NCI-H2107 treated with DMSO at 0.1 percent for 48 hours (cell line): ENCODE results near the gene FAM135A.
"Not testable (repeated sequence)": the region's sequence is repeated elsewhere in the genome, so short reads cannot be mapped to it uniquely, and the experiment has no call there.

Source experiments
- DNase-seq: peaks from one replicate; lab custom pipeline; 2025; ENCODE audit not compliant: unreplicated experiment; lab: John Stamatoyannopoulos, UW

The FAM135A gene

GRCh38 chr6:70396163-70396562 lies 17.1 kb upstream of the FAM135A start:
- no peak for DNase-seq

GRCh38 chr6:70396796-70397729 lies 16.2 kb upstream of the FAM135A start:
- no peak for DNase-seq

GRCh38 chr6:70398783-70399728 lies 14.3 kb upstream of the FAM135A start:
- no peak for DNase-seq

GRCh38 chr6:70404658-70405057 lies 8.7 kb upstream of the FAM135A start:
- DNase-seq, result no peak

DNA sequence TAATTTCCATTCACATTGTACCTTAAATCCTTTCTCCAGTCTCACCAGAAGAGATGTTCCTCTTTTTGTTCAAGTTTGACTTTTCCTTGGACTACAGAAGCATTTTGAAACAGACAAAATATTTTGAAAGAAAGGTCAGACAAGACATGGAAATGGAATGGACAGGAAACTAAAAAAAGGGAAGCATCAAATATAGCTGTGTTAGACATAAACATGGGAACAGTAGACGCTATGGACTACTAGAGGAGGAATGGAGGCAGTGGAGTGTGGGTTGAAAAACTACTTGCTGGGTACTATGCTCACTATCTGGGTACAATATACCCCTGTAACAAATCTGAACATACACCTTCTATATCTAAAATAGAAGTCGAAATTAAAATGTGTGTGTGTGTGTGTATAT lies 4.1 kb upstream of the FAM135A start:
- DNase-seq, result no peak

DNA sequence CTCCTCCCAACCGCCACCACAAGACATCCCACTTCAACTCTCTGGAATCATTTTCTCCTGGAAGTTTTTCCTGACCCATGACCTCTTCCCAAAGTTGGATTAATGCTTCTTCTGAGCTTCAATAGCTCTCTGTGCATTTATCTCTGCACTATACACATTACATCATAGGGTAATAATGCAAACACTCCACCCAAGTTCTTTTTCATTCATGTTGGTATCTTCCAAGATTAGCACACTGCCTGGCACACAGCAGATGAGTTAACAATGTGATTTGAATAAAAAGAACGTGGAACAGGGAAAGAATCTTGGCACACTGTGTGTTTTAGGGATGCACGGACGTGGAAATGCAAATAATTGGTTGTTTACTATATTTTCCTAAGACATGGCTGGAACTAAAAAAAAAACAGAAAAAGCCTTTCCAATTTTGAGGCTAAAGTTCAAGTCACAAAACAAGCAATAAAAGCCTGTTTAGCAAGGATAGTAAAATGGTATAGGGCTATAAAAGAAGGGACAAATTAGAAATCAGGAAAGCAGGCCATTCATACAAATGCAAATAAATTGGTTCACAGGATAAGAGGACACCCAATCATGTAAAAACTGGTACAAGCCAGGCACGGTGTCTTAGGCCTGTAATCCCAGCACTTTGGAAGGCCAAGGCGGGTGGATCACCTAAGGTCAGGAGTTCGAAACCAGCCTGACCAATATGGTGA lies 1.6 kb upstream of the FAM135A start:
- no peak for DNase-seq

- no peak for DNase-seq
Measured at GRCh38 chr6:70412252-70413113, 825 bp upstream of the FAM135A start.

DNA sequence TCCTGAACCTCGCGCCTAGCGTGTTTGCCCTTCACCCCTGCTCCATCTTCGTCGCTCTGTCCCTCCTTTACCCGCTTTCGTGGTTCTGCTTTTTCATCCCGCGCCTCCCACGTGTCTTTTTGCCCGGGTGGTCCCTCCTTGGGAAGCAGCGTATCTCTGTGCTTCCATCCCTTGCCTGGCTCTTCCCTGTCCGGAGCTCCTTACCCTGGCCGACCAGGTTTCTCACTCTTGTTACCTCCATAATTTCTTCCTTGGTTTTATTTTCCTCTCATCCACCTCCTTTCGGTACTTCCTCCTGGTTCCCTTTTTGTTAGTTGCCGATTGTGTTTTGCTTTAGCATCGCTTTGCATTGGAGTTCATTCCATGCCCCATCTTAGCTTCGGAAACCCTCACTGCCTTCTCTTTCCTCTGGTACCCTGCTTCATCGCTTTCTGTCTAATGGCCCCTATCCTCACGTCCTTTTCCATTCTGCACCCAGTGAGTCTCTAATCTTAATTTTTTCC lies 735 bp downstream of the FAM135A start:
- DNase-seq, result peak; percentile 24

GRCh38 chr6:70414813-70415212 lies 1.5 kb downstream of the FAM135A start:
- DNase-seq, result no peak

DNA sequence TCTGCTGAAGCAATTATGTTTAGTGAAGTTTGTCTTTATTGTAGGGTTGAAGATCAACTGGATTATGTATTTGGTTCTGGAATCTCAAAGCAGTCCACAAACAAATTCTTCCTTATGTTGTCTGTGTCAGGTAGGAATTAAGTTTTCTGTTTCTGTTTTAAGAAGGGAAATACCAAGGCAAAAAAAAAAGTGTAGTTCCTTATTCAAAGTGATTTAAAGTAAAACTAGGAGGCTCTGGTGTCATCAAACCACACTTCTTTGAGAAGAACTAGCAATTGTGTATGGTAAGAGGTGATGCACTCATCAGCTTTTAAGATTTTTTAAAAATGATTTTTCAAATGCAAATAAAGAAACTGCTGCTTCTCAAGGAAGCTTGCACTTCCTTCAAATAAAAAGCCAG lies 1.9 kb downstream of the FAM135A start:
- DNase-seq, result no peak

DNA sequence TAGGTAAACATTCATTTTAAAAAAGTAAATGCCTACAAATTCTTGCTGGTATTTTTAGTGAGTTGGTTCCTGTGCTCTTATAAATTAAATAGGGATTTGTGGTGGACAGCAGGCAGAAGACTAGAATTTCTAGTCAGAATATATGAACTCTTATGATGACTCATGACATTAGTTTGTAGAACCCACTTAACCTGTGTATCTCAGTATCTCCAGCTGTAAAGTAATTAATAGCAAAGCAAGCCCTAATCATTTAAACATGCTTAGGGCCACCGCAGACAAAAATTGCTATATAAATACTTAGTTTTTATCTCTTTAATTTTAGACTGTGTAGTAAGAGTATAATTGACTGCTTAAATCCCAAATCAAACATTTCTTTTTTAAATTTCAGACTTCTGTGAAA lies 2.4 kb downstream of the FAM135A start:
- no peak for DNase-seq

- no peak for DNase-seq
Measured at GRCh38 chr6:70421509-70421908, 8.2 kb downstream of the FAM135A start.

GRCh38 chr6:70423189-70424134 lies 10.2 kb downstream of the FAM135A start:
- no peak for DNase-seq

GRCh38 chr6:70424291-70424690 lies 11.0 kb downstream of the FAM135A start:
- no peak for DNase-seq

- no peak for DNase-seq
Measured at GRCh38 chr6:70436320-70436719, 23.0 kb downstream of the FAM135A start.

GRCh38 chr6:70445001-70445400 lies 31.7 kb downstream of the FAM135A start:
- DNase-seq, result no peak

GRCh38 chr6:70447343-70448070 lies 34.2 kb downstream of the FAM135A start:
- DNase-seq, result not testable (repeated sequence)

GRCh38 chr6:70453899-70454298 lies 40.6 kb downstream of the FAM135A start:
- DNase-seq, result not testable (repeated sequence)
